Muscle layer of duodenum (tissue), 2 donors: Measurements from ENCODE around the gene SYT8.
A peak's percentile ranks its signal among the peaks of the same experiment; 100 is the strongest.

Experiments
- H3K27ac ChIP-seq: one replicate; pipeline ENCODE4 v1.7.0; 2013; ENCODE audit warnings: mild to moderate bottlenecking, low read length
- H3K27me3 ChIP-seq: one replicate; pipeline ENCODE4 v1.7.0; 2013; ENCODE audit warnings: low read depth, mild to moderate bottlenecking, control low read depth, low read length
- H3K36me3 ChIP-seq, 2 donors: one replicate each; pipeline ENCODE4 v1.7.0; 2013; ENCODE audit warnings: low read length in 2 of 2, control low read depth in 1 of 2, mild to moderate bottlenecking in 1 of 2; ENCODE audit not compliant: insufficient read depth in 2 of 2, control insufficient read depth in 1 of 2
- H3K4me1 ChIP-seq, 2 donors: one replicate each; pipeline ENCODE4 v1.7.0; 2013; ENCODE audit warnings: low read length in 2 of 2, mild to moderate bottlenecking in 2 of 2, control low read depth in 1 of 2, moderate library complexity in 1 of 2; ENCODE audit not compliant: insufficient read depth in 2 of 2, control insufficient read depth in 1 of 2
- H3K4me3 ChIP-seq, 2 donors: one replicate each; pipeline ENCODE4 v1.7.0; 2013; ENCODE audit warnings: low read length in 2 of 2, low read depth in 1 of 2, mild to moderate bottlenecking in 1 of 2
- H3K9me3 ChIP-seq, 2 donors: one replicate each; pipeline ENCODE4 v1.7.0; 2013; ENCODE audit warnings: low read length in 2 of 2, control low read depth in 1 of 2, mild to moderate bottlenecking in 1 of 2; ENCODE audit not compliant: control insufficient read depth in 1 of 2
- donor health status: healthy.

Gene SYT8

DNA sequence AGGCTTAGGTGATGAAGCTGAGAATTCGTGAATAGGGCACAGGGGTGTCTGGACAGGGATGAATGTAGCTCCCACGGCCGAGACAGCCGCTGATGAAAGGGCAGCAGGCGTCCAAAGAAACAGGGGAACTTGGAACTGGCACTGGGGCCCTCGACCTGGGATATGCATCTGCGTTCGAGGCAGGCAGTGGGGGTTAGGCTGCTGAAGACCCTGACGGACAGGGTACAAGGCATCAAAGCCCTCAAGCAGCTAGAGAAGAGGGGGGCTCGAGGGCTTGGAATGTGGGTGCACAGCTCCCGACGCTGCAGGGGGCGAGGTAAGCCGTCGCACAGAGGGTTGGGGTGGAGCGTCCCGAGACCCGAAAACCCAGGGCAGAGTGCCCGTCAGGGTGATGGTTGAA, 6.9 kb upstream of the SYT8 start:
- Histone ChIP-seq H3K9me3 (no peaks in the 10 kb centered on the region), H3K36me3 (no peaks in the 10 kb centered on the region), H3K27ac (no peak overlapping the region), H3K27me3 (no peaks in the 10 kb centered on the region), H3K4me3 (no peak overlapping the region), H3K4me1 (peaks cover 0 to 21% of the 10 kb centered on the region in 2 donors)

- Histone ChIP-seq H3K27me3 (no peaks in the 10 kb centered on the region), H3K36me3 (no peaks in the 10 kb centered on the region), H3K9me3 (no peaks in the 10 kb centered on the region), H3K4me1 (peaks cover 0 to 21% of the 10 kb centered on the region in 2 donors), H3K27ac (no peak overlapping the region), H3K4me3 (no peak overlapping the region)
Measured at GRCh38 chr11:1828542-1828941, 6.2 kb upstream of the SYT8 start.

- Histone ChIP-seq H3K4me3 (no peak overlapping the region), H3K27me3 (no peaks in the 10 kb centered on the region), H3K9me3 (no peaks in the 10 kb centered on the region), H3K36me3 (no peaks in the 10 kb centered on the region), H3K4me1 (peaks cover 0 to 21% of the 10 kb centered on the region in 2 donors), H3K27ac (no peak overlapping the region)
Measured at GRCh38 chr11:1829039-1829820, 5.6 kb upstream of the SYT8 start.

- Histone ChIP-seq H3K4me1 (peaks cover 0 to 21% of the 10 kb centered on the region in 2 donors), H3K27me3 (no peaks in the 10 kb centered on the region), H3K36me3 (no peaks in the 10 kb centered on the region), H3K9me3 (no peaks in the 10 kb centered on the region), H3K27ac (no peak overlapping the region), H3K4me3 (no peak overlapping the region)
Measured at GRCh38 chr11:1830004-1830321, 4.8 kb upstream of the SYT8 start.

- no peak overlapping the region for H3K4me3 ChIP-seq
- no peak overlapping the region for H3K27ac ChIP-seq
- no peaks in the 10 kb centered on the region for H3K27me3 ChIP-seq
- H3K9me3 ChIP-seq: no peaks in the 10 kb centered on the region
- H3K36me3 ChIP-seq: no peaks in the 10 kb centered on the region
- H3K4me1 ChIP-seq: peaks cover 0 to 21% of the 10 kb centered on the region in 2 donors
Measured at GRCh38 chr11:1830322-1831223, 4.2 kb upstream of the SYT8 start.

DNA sequence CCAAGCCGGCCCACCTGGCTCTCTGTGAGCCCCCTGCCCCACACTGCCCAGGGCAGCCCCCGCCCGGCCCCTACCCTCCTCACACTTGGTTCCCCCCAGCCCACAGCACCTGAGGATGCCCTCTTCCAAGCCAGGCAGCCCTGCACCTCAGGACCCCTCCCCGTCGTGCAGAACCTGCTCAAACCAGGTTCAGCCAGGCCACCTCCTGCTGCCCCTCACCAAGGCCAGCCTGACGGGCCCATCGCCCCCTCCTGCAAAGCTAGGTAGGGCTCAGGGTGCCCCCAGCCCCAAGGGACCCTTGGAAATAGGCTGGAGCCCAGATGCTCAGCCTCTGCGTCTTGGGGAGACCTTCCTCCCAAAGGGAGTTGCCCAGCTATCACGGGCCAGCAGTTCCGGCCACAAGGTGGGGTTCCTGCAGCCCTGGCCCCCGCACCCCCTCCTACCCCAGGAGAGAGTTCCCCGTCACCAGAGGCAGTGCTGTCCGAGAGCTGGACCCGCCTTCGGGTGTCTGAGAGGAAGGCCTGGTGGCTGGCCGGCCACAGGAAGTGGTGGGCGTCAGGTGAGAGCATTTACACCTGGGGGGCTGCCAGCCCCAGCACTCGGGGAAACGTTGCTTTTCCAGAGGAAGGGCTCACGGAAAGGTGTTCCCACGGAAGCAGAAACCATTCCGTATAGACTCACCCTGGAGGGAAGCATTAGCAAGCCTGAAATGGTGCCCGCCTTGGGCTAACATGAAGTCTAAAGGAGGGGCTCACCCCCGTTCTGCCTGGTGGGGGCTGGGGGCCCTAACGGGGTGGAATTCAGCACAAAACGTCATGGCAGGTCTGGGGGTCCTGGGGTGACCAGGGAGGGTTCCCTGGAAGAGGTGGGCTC, 3.2 kb upstream of the SYT8 start:
- Histone ChIP-seq H3K27me3 (no peaks in the 10 kb centered on the region), H3K4me1 (peaks cover 0 to 21% of the 10 kb centered on the region in 2 donors), H3K9me3 (no peaks in the 10 kb centered on the region), H3K36me3 (no peaks in the 10 kb centered on the region), H3K27ac (no peak overlapping the region), H3K4me3 (no peak overlapping the region)

- Histone ChIP-seq H3K4me3 (peak overlapping the region in 1 of 2 donors; percentile 43), H3K4me1 (peaks cover 0 to 14% of the 10 kb centered on the region in 2 donors)
Measured at GRCh38 chr11:1832211-1832919, 2.4 kb upstream of the SYT8 start.

DNA sequence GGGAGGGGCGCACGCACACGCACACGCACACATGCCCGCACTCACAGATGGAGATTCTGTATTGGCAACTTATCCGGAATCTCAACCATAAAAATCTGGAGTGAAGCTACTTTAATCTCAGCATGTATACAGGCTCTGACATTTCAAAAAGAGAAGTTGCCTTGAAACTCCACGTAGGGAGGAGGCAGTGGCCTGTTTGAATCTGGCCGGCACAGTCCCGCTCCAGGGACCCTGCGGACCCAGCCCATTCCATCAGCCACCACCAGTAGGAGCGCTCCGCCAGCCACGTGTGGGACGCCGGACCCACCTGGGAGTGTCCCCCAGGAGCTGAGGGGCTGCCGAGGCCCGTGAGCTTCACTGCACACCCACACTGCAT, 1.9 kb upstream of the SYT8 start:
- Histone ChIP-seq H3K27me3 (no peaks in the 10 kb centered on the region), H3K36me3 (no peaks in the 10 kb centered on the region), H3K9me3 (no peaks in the 10 kb centered on the region), H3K27ac (no peak overlapping the region), H3K4me3 (no peak overlapping the region), H3K4me1 (peaks cover 0 to 15% of the 10 kb centered on the region in 2 donors)

More at GRCh38 chr11:1832211-1832919, 2.4 kb upstream of the SYT8 start:
- Histone ChIP-seq H3K9me3 (no peaks in the 10 kb centered on the region), H3K36me3 (no peaks in the 10 kb centered on the region), H3K27me3 (no peaks in the 10 kb centered on the region), H3K27ac (no peak overlapping the region)

DNA sequence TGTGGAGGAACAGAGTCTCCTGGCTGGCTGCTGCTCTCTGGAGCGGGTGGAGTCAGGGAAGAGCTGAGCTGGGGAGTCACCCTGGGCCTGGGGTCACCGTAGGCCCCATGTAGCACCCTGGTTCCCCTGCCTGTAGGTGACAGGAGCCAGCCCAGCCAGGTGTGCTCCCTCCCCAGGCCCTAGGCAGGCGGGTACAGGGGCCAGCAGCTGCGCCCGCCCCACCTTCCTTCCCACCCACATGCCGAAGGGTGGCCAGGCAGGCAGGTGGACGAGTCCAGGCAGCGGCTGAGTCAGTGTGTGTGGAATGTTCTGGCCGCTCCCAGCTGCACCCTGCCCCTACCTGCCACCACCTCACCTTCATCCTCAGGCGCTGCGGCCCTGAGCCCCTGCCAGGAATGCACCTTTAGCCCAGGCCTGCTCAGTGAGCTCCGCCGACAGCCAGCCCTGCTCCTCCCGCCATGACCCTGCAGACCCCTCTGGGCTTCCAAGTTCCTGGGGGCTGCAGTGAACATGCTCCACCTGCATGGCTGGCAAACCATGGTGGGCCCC, 654 bp upstream of the SYT8 start:
- H3K9me3 ChIP-seq: no peaks in the 10 kb centered on the region
- H3K36me3 ChIP-seq: no peaks in the 10 kb centered on the region
- H3K4me1 ChIP-seq: peaks cover 0 to 17% of the 10 kb centered on the region in 2 donors
- H3K4me3 ChIP-seq: no peak overlapping the region
- H3K27ac ChIP-seq: no peak overlapping the region
- H3K27me3 ChIP-seq: no peaks in the 10 kb centered on the region

DNA sequence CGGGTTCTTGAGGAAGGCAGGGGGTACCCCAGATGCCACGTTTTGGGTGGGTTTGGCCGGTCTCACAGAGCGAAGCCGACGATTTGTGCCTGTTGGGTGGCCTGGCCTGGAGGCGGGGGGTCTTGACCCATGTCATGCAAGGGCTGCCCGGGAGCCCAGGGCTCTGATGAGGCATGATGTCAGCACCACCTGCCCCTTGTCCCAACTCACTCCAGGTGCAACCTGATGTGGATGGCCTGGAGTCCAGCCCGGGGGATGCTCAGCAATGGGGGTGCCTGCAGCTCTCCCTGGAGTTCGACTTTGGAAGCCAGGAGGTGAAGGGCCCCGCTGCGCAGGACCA, 851 bp downstream of the SYT8 start:
- H3K4me3 ChIP-seq: no peak overlapping the region

More for the DNA sequence above, 851 bp downstream of the SYT8 start:
- no peaks in the 10 kb centered on the region for H3K36me3 ChIP-seq
- no peaks in the 10 kb centered on the region for H3K9me3 ChIP-seq
- H3K27ac ChIP-seq: no peak overlapping the region
- H3K27me3 ChIP-seq: no peaks in the 10 kb centered on the region
- peaks cover 0 to 21% of the 10 kb centered on the region in 2 donors for H3K4me1 ChIP-seq
